Testis (tissue), 3 donors: ENCODE data around the gene SMAP1. TPM values are rescaled to one million over a fixed set of nuclear protein-coding genes. Genes with fewer than 3 reads are reported as not detected.

Source experiments
- DNase-seq: peaks from one replicate; pipeline ENCODE4 v3.0.0-alpha.2; 2019
- H3K27ac ChIP-seq, 2 donors: fragments of 200-600 bp; sonication (generic); one replicate each; pipeline ENCODE4 v1.5.1; 2019
- H3K27me3 ChIP-seq: fragments of 200-600 bp; sonication (generic); one replicate; pipeline ENCODE4 v1.5.1; 2019
- H3K36me3 ChIP-seq: fragments of 200-600 bp; sonication (generic); one replicate; pipeline ENCODE4 v1.5.1; 2017; ENCODE audit warnings: low read depth; ENCODE audit errors: missing control alignments
- H3K4me1 ChIP-seq: fragments of 200-600 bp; sonication (generic); one replicate; pipeline ENCODE4 v1.5.1; 2019
- H3K4me3 ChIP-seq, 2 donors: fragments of 200-600 bp; sonication (generic); one replicate each; pipeline ENCODE4 v1.5.1; 2017 to 2019
- H3K9me3 ChIP-seq: fragments of 200-600 bp; sonication (generic); one replicate; pipeline ENCODE4 v1.5.1; 2017
- CTCF ChIP-seq, 3 experiments: fragments of 450-650 bp in 2 of 3; fragments of 200-600 bp in 1 of 3; sonication (generic) in 1 of 3; IDR thresholded peaks; one replicate each; pipeline ENCODE4 v1.5.1; 2016 to 2019; ENCODE audit warnings: antibody characterized with exemption in 3 of 3, mild to moderate bottlenecking in 2 of 3, moderate library complexity in 1 of 3
- POLR2A ChIP-seq: fragments of 450-650 bp; IDR thresholded peaks from one replicate; pipeline ENCODE4 v1.6.1; 2017; ENCODE audit warnings: antibody characterized with exemption, mild to moderate bottlenecking, moderate library complexity
- WGBS, 2 donors: methylation state at CpG; one replicate each; pipeline ENCODE4 v1.1.5; 2018; 5-methylcytosine and 5-hydroxymethylcytosine counted together
- intact Hi-C: fragments of 100-400 bp; cut with DNase I; formaldehyde crosslinking; loops from one replicate; pipeline ENCODE4 v1.15.1; 2023; ENCODE audit warnings: low total_unique reads
- polyA plus RNA-seq: library from polyadenylated mRNA; stranded (reverse); fragments of 350-450 nt; fragmentation: Illumina TruSeq; extraction: RNeasy Lipid Tissue Mini Kit (QIAGEN cat#74804); gene quantifications from one replicate; pipeline ENCODE4 v1.2.3, GENCODE V29; 2014; ENCODE audit warnings: low read depth, low replicate concordance; ENCODE audit not compliant: insufficient read depth
- total RNA-seq, 2 donors: library from RNA; depleted of rRNA; stranded (reverse); fragments of >200 nt; gene quantifications; one replicate each; pipeline ENCODE4 v1.2.3, GENCODE V29; 2016

The SMAP1 gene
- total and polyA plus RNA-seq, 3 donors from 2014 or later: 36.1 to 43.3 (median 41.6) TPM

- TF ChIP-seq POLR2A (no peak), CTCF (IDR thresholded peaks at IDR 0.05) (no peak)
- no peaks in the 10 kb centered on the region for H3K4me1 ChIP-seq
- 94 to 96% methylated on average over 4 of the region's 4 CpGs for WGBS, 2 donors
- no peak overlapping the region for H3K27ac ChIP-seq
- H3K9me3 ChIP-seq: no peaks in the 10 kb centered on the region
- DNase-seq: no peak
- no peak overlapping the region for H3K4me3 ChIP-seq
- H3K27me3 ChIP-seq: no peaks in the 10 kb centered on the region
- intact Hi-C loops: no loop called here
- no peaks in the 10 kb centered on the region for H3K36me3 ChIP-seq
These were observed 175.7 kb downstream of the SMAP1 start for GRCh38 chr6:70843328-70843918.

- DNase-seq: no peak
- Histone ChIP-seq H3K4me3 (no peak overlapping the region), H3K4me1 (no peaks in the 10 kb centered on the region), H3K27ac (no peak overlapping the region), H3K9me3 (no peaks in the 10 kb centered on the region), H3K27me3 (no peaks in the 10 kb centered on the region), H3K36me3 (no peaks in the 10 kb centered on the region)
- intact Hi-C loops: no loop called here
- WGBS, 2 donors: 97 to 100% methylated on average over 1 of the region's 1 CpG
- TF ChIP-seq POLR2A: no peak
- TF ChIP-seq CTCF (IDR thresholded peaks at IDR 0.05): no peak
These were observed 176.6 kb downstream of the SMAP1 start for GRCh38 chr6:70844301-70844700.

- intact Hi-C loops: no loop called here
- H3K36me3 ChIP-seq: no peaks in the 10 kb centered on the region
- 94 to 98% methylated on average over 8 of the region's 8 CpGs for WGBS, 2 donors
These were observed 178.6 kb downstream of the SMAP1 start for GRCh38 chr6:70846207-70846835.

GRCh38 chr6:70847106-70848084, 179.7 kb downstream of the SMAP1 start:
- DNase-seq: no peak
- 75 to 80% methylated on average over 4 of the region's 4 CpGs for WGBS, 2 donors

More at GRCh38 chr6:70846207-70846835, 178.6 kb downstream of the SMAP1 start:
- TF ChIP-seq POLR2A: no peak
- TF ChIP-seq CTCF (IDR thresholded peaks at IDR 0.05): no peak
- no peak overlapping the region for H3K27ac ChIP-seq
- DNase-seq: no peak
- H3K4me1 ChIP-seq: no peaks in the 10 kb centered on the region
- H3K9me3 ChIP-seq: no peaks in the 10 kb centered on the region
- H3K27me3 ChIP-seq: no peaks in the 10 kb centered on the region
- no peak overlapping the region for H3K4me3 ChIP-seq

More at GRCh38 chr6:70847106-70848084, 179.7 kb downstream of the SMAP1 start:
- no peak overlapping the region for H3K27ac ChIP-seq
- no peaks in the 10 kb centered on the region for H3K36me3 ChIP-seq
- no peaks in the 10 kb centered on the region for H3K9me3 ChIP-seq
- no peaks in the 10 kb centered on the region for H3K27me3 ChIP-seq
- TF ChIP-seq CTCF (IDR thresholded peaks at IDR 0.05) (no peak), POLR2A (no peak)
- H3K4me3 ChIP-seq: no peak overlapping the region
- no peaks in the 10 kb centered on the region for H3K4me1 ChIP-seq
- intact Hi-C loops: no loop called here
